HG03460 (cell line): ENCODE data around the gene FOXE1.

Experiments used
- ATAC-seq: cut with Tn5 transposase; IDR thresholded peaks from one replicate; pipeline ENCODE4 v1.9.1; 2021; ENCODE audit not compliant: unreplicated experiment

Gene FOXE1

DNA sequence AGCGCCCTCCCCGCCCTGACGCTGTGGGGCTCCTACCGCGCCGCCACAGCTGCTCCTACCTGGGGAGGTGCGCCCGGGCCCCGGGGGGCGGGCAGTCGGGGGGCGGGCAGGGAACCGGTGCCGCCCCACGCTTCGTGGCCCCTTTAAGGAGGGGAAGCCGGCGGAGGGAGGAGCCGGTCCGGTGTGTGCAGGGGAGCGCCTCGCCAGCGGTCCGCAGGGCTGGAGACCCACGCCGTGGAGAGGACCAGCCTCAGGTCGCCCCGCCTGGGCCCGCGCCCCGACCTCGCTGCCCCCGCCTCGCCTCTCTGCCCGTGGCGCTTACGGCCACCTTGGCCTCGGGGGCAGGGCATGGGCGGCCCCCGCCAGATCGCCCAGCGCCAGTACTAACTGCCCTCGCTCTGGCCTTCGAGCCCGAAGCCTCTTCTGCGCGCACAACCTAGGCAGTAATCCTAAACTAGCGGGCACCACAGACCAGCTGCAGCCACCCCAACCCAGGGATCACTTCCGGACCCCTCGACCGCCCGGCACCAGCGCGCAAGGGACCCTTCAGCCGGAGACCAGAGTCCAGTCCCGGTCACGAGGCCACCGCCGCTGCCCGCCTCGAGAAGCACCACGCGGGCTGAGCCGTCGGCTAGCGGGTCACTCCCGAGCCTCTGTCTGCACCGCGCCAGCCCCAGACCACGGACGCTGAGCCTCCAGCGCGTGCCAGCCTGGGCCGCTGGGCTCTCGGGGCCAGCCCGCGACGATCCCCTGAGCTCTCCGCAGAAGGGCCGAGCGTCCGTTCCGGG lies at the start of gene FOXE1:
FOXE1 (plus strand) TSS at position 171 of the 788 bp plus-strand sequence. CDS start 689 bp downstream, outside the sequence.
- ATAC-seq: no peak

DNA sequence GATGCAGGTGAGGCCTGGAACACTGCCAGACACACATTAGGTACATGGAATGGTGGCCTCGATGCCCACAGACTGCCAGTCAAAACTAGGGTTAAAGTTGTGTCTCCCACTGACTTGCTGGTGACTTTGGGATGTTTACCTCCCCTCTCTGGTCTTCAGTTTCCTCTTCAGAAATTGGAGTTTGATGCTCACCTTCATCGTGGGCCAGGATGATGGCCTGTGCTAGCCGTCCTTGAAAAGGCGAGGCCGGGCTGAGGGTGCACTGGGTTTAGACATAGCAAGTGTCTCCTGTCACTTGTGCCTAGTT lies 49.0 kb upstream of the FOXE1 start:
- ATAC-seq: no peak

DNA sequence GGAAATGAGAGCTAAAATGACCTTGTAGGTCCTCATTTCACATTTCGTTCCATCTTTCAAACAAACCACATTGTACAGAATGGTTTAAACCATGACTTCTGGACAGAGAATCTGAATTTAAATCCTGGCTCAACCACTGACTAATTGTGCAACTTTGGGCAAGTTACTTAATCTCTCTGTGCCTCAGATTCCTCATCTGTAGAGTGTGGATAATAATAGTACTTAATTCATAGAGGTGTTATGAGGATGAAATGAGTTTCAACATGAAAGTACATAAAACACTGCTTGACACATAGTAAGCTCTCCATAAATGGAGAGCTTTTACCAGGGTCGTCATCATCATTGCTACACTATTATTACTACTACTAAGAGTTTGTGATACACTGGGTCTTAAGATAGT lies 46.3 kb upstream of the FOXE1 start:
- ATAC-seq: no peak

DNA sequence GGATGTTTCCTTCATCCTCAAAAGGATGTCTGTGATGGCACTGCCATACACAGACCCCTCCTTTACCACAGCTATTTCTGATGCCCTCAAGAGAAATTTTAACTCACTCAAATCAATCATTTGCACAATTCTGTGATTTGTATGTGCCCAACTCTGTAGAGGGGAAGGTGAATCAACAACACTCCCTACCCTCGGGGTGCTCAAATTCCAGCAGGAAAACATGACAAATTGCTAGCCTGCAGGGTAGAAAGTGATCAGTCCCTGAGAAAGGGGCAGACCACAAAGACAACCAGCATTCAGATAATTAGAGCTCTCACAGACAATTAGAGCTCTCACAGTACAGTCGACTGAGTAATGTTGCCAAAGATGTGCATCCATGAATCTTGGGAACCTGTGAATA lies 45.3 kb upstream of the FOXE1 start:
- no peak for ATAC-seq

GRCh38 chr9:97808415-97808814 lies 44.6 kb upstream of the FOXE1 start:
- no peak for ATAC-seq

DNA sequence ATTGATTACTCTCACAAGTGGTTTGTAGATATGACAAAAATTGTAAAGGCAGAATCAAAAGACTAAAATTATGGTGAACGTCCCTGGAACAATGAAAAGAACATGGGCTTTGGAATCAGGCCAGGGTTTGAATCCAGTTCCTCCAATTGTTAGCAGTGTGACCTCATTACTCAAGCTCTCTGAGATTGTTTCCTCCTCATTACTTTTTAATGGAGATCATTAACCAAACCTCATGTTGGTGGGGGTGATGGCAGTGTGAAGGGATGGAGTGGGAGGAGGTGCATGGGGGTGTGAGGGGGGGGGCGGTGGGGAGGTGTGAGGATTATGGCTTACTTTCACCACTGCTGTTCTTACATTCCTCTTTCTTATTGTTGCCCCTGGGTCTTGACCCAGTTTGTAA lies 44.1 kb upstream of the FOXE1 start:
- no peak for ATAC-seq

DNA sequence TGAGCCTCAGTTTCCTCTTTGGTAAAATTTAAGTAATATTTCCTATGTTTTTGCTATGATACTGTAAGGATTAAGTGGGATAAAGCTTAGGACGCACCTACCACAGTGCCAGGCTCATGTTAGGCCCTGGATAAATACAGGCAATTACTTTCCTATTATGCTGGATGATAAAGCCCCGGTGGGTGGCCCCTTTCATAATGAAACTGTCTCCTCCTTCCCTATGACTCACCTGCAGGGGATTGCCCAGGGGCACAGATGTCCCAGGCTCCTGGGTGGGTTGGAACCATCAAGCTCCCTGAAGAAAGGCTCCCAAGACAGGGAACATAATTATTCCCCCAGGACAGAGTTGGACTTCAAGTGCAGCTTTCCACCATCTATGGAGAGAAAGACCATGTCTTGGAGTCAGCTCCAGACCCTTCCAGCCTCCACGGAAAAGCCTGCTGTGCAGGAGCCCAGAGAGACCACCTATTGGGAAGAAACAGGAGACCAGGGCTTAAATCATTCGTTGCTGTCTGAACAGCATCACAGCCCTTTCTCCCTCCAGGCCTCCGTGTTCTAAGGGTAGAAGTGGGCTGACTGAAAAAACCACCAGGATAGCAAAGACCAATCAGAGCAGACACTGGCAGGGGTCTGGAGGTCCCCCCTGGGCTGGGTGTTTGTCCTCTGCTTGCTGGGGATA lies 43.2 kb upstream of the FOXE1 start:
- no peak for ATAC-seq

- no peak for ATAC-seq
Observed at GRCh38 chr9:97811533-97812246, 41.3 kb upstream of the FOXE1 start.

DNA sequence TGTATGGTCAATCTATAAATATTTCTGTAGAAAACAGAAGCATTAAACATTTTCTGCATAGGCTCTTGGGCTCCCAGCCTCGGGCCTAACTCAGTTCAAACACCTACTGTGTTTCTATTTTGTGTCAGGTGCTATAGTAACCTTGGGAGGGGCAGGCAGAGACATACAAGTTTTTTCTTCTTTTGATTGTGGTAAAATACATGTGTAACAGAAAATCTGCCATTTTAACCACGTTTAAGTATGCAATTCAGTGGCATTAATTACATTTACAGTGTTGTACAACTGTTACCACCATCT lies 40.8 kb upstream of the FOXE1 start:
- ATAC-seq: no peak

GRCh38 chr9:97813072-97813471 lies 40.0 kb upstream of the FOXE1 start:
- no peak for ATAC-seq

- ATAC-seq: no peak
Observed at GRCh38 chr9:97819735-97820134, 33.3 kb upstream of the FOXE1 start.

- no peak for ATAC-seq
Observed at GRCh38 chr9:97820373-97820772, 32.7 kb upstream of the FOXE1 start.

GRCh38 chr9:97830884-97831829 lies 21.9 kb upstream of the FOXE1 start:
- ATAC-seq: no peak

DNA sequence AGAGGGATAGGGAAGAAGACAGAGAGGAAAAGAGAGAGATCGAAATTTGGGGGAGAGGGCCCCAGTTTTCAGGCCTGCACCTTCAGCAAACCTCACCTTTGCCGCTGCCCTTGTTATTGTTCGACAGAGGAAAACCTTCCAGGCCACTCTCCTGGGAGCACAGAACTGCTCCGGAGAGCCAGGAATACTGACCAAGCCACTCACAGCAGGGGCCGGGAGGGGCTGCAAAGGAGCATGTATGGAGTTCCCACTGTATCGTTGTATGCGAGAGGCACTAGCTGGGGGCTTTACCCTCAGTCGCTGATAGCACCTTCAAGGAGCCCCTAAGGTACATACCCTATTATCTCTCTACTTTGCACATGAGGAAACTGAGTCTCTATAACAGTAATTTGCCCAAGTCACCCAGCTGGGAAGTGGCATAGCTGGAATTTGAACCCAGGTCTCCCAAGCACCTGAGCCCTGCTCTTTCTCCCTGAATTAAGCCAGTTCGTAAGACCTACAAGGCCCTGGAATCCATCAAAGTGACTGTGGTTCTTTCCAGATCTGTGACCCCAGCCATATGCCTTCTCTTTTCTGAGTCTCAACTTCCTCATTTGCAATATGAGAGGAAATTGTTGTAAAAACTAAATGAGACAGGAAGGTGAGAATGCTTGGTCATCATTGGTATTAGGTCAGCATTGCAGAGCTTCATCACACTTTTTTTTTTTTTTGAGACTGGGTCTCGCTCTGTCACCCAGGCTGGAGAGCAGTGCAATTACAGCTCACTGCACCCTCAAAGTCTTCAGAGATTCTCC lies 21.0 kb upstream of the FOXE1 start:
- ATAC-seq: no peak

GRCh38 chr9:97840521-97840920 lies 12.5 kb upstream of the FOXE1 start:
- ATAC-seq: no peak

GRCh38 chr9:97842960-97843359 lies 10.1 kb upstream of the FOXE1 start:
- ATAC-seq: no peak

DNA sequence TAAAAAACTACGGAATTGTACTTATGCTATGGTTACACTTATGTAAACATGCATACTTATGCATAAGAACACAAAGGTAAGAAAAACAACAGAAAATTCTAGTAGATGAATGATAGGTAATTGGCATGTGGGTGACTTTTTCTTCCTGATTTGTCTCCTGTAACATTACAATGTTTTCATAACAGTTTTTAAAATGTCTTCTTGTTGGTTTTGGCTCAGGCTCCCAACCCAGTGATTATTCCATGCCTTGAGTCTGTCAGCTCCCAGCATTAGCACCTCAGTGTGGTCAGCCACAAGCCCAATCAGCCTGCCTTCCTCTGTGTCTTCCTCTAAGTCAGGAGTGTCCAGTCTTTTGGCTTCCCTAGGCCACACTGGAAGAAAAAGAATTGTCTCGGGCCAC lies 7.9 kb upstream of the FOXE1 start:
- ATAC-seq: no peak

DNA sequence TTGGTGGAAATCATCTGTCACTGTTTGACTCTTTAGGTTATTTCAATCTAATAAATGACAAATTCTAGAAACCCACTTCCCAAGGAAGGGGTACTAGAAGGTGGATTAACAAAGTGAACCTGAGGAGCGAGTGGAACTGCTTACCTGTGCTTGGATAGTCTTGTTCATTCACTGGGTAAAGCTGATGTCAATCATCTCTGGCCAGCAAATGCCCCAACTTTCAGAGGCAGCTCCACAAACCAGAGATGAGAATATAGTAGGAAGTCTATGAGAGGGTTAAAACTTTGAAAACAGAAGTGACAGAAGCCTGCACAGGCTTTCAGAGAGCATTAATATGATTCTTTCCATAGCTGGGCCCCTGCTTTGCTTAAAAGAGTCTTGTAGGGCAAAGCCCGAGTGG lies 7.3 kb upstream of the FOXE1 start:
- no peak for ATAC-seq

- ATAC-seq: no peak
Observed at GRCh38 chr9:97846347-97846746, 6.7 kb upstream of the FOXE1 start.

DNA sequence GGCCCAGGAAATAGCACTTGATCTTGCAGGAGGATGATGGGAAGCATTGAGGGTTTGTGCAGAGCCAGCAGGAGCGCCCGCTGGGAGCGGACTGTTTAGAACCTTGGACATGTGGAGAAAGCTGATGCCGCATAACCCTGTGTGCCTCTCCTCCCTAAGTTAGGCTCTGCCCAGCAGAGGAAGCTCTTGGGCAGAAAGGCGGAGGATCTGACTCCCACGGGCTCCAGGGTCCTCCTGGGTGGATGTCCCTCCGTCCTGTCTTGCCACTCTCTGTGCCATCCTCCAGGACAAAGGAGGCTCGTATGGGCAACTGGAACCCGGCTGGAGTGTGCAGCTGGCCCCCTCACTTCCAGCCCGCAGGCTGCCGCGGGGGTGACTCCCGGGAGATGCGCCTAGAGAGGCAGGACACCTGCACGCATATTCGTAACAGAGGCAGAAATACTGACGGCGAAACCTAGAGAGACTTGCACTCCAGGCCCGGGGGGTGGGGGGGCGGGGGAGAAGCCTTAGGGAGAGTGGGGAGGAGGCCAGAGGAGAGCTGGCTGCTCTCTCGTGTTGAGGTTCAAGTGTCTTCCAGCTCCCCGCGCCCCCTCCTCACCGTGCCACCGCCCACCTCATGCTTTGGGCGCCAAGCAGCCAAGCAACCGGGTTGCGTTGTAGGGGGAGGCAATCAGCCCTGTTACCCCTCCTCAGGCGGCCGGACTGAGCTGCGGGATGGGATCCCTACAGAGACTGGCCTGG lies 5.4 kb upstream of the FOXE1 start:
- ATAC-seq: no peak
